Dedifferentiated amniotic fluid mesenchymal stem cell (primary cell): Measurements from ENCODE around the gene OR9A2.

ENCODE experiments used
- DNase-seq: peaks from one replicate; pipeline ENCODE4 v3.0.0-alpha.2; 2016; ENCODE audit errors: extremely low spot score

Gene OR9A2

GRCh38 chr7:143027032-143027431 is at the start of gene OR9A2:
TSS of gene OR9A2 (minus strand) at chr7:143027132. CDS start at chr7:143027132, 0 bp downstream.
- no peak for DNase-seq

- no peak for DNase-seq
These were observed 47.2 kb upstream of the OR9A2 start for GRCh38 chr7:143074141-143074540.

DNA sequence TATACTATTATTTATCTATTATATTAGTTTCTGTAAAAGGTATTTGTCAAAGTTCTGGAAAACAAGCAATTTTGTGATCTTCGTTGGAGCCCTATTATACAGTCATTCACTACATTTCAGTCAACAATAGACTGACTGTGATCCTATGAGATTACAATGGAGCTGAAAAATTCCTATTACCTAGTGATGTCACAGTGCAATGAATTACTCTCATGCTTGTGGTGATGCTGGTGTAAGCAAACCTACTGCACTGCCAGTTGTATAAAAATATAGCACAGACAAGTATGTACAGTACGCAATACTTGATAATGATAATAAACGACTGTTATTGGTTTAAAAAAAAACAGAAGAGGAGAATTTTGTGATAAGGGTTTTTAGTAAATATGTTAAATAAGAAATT is 46.6 kb upstream of the OR9A2 start:
- no peak for DNase-seq

DNA sequence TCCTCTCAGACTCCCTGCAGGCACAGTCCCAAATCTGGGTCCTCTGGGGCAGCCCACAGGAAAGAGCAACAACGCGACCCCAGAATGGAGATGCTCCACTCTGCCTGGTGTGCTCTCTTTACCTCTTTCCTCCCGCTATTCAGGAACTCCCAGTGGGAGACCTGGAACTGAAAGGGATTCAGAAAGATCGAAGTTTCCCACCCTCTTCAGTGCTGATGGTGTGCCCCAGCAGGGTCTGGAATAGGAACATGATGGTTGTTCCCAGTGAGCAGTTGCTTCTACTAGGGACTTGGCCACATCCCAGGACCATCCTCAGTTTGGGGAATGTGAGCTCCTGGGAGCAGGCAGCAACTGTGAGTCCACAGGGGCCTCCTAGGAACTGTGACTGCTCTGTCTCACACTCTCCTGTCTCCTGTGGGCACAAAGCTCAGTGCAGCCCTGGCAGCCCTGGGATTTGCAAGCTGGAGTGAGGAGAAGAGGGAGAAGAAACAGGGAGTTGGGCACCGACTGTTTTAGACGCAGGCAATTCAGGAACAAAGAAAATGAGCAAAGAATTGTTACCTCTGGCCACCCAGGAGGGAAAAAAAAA is 43.1 kb upstream of the OR9A2 start:
- no peak for DNase-seq

- DNase-seq: no peak
These were observed 41.5 kb upstream of the OR9A2 start for GRCh38 chr7:143068446-143068845.

DNA sequence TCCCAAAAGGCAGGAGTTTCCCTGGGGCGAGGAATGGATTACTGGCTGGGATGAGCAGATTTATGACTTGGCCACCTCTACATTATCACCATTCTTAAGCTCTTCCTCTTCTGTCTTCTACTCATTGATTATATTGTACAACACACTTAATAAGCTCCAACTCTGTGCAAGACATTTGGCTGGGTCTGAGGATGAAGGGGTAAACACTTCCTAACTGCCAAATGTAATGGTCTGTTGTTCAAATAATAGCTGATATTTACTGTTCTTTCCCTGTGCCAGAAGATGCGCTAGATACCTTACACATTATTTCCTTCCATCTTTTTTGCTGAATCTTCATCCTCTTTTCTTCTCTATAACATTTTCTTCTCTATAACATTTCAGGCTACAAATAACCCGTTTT is 36.8 kb upstream of the OR9A2 start:
- no peak for DNase-seq

- no peak for DNase-seq
These were observed 28.8 kb upstream of the OR9A2 start for GRCh38 chr7:143055754-143056153.

DNA sequence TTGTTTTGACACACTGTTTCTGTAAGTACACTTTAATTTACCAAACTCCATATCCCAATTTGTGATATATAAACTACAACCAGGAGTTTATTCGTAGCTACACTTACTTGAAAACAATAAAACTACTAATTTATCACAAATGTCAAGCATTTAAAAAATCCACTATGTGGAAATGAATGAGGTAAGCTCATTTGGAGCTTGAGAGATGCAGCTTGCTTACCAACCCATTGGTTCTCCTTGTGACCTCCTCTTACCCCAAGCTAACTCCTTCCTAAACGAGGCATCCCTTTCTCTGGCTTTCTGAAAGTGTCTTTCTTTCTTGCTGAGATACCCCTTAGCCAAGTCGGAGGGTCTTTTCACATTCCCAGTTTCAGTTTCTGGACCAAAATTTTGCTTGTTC is 27.7 kb upstream of the OR9A2 start:
- DNase-seq: no peak

DNA sequence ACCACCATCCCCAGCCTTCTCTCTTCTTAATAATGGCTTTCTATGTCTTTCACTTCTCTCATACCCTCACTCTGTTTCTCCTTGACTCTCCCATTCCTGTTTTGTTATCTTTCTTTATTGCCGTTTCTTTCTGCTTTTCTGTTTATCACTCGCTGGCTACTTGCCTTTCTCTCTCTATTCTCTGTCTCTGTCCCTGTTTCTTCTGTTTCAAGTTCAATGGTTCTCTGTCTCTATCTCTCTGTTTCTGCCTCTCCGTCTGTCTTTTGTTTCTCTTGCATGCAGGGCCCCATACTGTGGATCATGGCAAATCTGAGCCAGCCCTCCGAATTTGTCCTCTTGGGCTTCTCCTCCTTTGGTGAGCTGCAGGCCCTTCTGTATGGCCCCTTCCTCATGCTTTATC is 25.1 kb upstream of the OR9A2 start, which contains the start of gene OR6V1:
OR6V1 (plus strand) TSS at position 301 of the 400 bp plus-strand sequence; CDS start at position 301, 0 bp downstream.
- DNase-seq: no peak

DNA sequence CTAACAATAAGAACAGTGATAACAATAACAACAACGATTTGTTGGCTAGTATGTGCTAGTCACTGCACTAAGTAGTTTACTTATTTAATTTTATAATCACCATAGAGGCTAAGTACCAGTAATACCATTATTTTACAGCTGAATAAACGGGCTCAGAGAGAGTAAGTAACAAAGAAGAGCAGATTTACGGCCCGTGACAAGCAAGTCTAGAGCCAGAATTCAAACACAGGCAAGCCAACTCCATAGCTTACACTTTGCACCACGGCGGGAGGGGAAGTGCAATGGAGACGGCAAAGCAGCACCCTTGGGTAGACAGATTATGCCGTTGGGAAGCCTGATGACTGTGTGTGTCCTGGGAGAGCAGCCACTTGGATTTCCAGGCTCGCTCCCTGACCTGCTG is 24.0 kb upstream of the OR9A2 start:
- no peak for DNase-seq

DNA sequence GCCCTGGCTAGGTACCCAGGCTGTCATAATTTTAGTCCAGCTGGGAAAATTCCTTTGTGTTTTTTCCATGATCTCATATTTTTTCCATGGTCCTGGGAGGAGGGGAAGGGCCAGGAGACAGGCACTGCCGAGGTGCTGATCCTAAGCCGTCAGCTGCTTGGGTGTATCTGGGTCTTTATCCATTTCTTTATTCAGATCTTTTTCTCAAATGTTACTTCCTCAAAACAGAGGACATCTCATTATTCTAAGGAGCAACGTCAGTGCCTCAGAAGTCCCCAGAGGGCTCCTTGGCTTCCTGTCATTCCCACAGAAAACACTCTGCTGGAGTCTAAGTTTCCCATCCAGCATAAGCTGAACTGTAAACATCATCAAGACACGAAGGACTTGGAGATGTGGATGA is 22.4 kb upstream of the OR9A2 start:
- no peak for DNase-seq

DNA sequence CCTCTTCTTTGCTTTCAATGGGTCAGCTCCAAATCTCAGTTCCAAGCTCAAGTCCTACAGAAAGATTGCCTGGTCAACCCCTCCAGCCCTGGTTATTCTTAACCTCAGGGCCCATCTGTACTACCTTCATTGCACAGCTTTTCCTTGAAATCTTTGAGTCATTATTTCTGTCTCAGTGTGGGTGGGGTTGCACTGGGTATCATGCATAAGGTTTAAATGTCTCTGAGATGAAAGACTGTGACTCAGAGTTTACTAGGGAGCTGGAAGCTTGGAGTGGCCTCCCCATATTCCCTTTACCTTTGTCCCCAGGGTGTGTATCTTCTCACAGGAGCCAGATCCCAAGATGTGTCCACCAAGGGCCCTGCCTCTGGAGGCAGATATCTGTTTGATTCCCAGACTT is 21.9 kb upstream of the OR9A2 start:
- DNase-seq: no peak

DNA sequence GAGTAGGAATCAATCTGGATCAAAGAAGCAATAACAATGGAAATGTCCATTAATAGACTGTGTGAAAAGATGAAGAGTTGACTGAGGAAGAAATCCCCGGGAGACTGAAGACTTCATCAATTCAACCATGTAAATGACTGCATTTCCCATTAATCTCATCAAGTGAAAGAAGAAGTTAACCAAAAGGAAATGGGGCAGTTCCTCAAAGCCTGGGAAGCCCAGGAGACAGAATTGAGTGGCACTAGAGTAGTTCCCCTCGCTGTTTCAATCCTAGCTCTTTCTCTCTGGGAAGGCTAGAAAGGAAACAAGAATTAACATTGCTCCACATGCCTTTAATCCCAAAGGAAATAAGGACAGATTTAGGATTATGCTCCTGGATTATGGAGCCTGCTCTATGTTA is 20.4 kb upstream of the OR9A2 start:
- no peak for DNase-seq

- no peak for DNase-seq
These were observed 19.5 kb upstream of the OR9A2 start for GRCh38 chr7:143046426-143046851.

GRCh38 chr7:143043391-143043790 is 16.5 kb upstream of the OR9A2 start:
- peak; percentile 65 for DNase-seq

DNA sequence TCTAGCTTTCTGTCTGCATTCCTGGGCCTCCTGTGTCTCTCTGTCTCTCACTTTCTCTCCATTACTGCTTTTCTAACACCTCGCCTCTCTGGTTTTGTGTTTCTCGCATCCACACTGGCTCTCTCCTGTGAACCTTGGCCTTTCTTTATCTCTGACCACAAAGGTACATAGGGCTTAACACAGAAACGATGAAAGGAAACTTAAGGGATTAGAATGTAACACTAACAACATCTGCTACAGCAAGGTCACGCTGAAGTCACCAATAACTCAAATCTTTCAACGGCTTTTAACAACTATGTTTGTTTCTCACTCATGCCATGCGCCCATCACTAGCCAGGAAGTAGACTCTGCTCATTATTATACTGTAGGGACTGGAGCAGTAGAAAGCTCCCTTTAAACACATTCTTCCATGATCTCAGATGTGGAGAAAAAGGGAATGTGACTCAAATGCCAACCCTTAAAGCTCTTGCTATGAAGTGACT is 15.9 kb upstream of the OR9A2 start:
- peak; percentile 46 for DNase-seq

GRCh38 chr7:143042159-143042789 is 15.3 kb upstream of the OR9A2 start:
- peak; percentile 57 for DNase-seq

GRCh38 chr7:143041346-143041745 is 14.4 kb upstream of the OR9A2 start:
- no peak for DNase-seq

DNA sequence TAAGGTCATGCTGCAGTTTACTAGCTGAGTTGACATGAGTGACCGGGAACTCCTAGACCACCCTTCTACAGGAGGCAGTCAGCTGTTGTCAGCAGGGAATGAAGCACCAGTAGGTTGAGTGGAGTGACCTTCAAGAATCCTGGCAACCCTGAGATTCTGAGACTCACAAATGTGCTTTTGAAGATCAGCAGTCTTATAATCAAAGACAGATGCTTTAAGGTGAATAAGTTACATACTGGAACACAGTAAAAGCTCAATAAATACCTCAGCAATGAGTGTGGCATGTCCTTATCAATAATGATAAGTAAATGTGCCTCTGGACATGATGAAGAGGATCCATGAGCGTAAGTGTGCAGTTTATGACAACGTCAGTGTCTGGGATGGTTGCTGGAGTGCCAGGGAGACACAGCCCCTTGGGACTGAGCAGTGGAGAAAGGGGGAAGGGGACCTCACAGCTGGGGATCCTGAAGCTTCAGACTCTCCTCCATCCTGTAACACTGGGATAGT is 13.3 kb upstream of the OR9A2 start:
- no peak for DNase-seq

DNA sequence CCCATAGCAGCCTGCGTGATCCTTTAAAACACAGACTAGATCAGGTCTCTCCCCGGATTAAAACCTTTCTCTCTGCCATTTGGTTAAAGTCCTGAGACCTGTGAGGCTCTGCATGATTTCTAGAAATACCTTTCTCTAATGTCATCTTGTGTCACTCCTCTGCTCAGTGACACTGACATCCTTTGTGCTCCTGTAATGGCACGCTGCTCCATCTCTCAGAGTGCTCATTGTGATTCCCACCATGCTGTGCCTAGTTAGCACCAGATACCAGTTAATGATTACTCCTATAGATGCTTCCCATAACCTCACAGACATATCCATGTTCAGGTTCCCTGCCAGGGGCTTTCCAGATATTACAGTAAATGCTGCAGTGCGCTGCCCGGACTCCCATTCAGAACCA is 11.7 kb upstream of the OR9A2 start:
- no peak for DNase-seq

GRCh38 chr7:143027683-143028082 is 751 bp upstream of the OR9A2 start:
- no peak for DNase-seq

DNA sequence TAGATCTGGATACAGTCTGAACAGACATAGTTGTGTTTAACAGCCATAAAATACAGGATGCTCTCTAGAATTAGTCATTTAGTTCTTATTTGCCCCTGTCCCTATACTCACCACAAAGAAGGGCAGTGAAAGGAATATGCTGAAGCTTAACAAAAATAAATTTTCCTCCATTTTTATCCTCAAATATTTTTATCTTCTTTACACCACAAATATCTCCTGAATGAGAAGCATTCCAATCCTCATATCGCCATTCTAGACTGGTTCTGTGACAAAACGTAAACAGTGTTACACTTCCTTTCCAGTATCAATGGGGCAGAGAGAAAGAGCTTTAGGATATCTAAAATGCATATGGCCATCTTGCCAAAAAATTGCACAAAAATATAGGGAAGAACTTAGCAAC is 1.6 kb downstream of the OR9A2 start:
- no peak for DNase-seq

DNA sequence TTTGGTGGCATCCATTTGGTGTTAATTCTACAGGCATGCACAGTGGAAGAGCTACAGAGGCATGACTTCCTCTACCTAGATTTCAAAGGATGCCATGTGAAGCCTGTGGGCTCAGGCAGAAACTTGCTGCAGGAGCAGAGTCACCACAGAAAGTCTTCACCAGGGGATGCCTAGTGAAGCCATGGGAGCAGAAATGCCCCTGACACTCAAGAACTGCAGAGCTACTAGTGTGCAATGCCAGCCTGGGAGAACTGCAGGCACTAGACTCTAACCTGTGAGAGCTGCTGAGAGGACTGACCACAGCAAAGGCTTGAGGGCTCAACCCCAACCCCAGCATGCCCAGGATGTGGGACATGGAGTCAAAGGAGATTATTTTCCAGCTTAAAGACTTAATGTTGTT is 3.9 kb downstream of the OR9A2 start:
- DNase-seq: no peak
